ENCODE data around the gene GUCA1A. TPM values are rescaled to one million over a fixed set of nuclear protein-coding genes. Genes with fewer than 3 reads are reported as not detected.

GUCA1A gene
- not detected in 2 replicates for total RNA-seq

GRCh38 chr6:42173101-42173500 is at the start of gene GUCA1A:
GUCA1A (plus strand) TSS chr6:42173364; CDS start chr6:42173614, 250 bp downstream.

DNA sequence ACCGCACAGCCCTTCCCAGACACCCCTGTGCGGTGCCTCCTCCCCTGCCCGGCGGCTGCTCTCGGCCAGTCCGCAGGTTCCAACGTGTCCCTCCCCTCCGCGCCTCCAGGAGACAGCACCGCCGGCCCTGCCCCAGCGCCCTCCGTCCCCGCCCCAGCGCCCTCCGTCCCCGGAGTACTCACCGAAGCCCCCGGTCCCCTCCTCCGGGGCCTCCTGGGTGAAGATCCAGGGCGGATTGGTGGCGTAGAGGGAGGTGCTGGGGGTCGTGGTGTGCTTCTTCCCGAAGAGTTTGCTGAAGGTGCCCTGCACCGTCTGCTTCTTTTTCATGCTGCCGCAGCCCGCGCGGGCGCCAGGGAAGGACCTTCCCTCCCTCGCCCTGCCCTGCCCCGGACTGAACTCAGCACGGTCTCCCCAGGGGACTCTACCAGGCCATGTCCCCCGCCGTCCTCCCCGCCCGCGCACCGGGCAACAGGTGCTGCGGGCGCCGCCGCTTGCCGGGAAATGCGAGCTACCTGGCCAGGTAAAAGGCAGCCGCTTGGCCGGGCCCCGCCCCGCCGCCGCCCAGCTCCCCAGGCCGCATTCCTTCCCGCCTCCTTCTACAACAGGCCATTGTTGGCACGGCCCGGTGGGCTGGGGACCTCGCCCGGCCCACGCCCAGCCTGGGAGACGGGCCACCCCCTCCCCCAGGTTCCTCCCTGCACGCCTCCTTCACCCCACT is 30.9 kb upstream of the GUCA1A start, which contains the start of gene C6orf132:
C6orf132 (minus strand) TSS at position 503 of the 718 bp plus-strand sequence; CDS start at position 327, 176 bp downstream.

DNA sequence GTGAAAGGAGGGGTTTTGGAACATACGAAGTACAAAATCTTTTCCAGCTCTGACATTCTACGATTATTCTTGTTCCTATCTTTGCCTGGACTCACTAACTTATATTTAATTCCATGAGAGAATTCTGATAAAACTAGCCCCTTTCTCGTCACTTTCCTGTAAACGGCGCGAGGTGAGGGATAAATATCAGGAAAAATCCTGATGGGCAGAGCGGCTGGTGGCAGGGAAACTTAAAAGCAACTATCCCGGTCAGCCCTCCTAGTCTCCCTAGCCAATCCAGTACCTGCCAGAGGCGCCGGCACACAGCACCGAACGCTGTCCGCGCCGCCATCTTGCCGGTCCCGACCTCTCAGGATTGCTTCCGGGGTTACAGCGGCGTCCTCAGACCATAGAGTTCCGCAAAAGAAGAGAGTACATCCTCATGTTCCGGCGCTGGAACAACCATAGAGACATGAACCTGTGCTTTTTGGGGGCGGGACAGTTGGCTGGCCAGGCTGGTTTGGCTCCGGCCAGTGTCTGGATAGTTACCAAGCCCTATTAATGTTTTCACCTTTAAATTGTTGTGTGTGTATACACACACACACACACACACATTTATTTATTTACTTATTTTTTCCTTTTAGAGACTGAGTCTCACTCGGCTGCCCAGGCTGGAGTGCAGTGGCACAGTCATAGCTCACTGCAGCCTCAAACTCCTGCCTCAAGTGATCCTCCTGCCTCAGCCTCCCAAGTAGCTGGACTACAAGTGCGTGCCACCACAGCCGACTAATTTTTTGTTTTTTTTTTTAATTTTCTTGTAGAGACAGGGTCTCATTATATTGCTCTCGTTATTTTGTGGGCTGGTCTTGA is 44.6 kb downstream of the GUCA1A start, which contains the start of gene MRPS10:
MRPS10 (minus strand) TSS at position 343 of the 849 bp plus-strand sequence; CDS start at position 331, 12 bp downstream.

Other genes starting within 250 kb of the GUCA1A start
- 55.7 and 85.3 TPM in 2 replicates for gene CCND3, start 231.6 kb upstream of the GUCA1A start, total RNA-seq
- gene TAF8, start 122.8 kb upstream of the GUCA1A start, total RNA-seq = 22.9 and 28.6 TPM in 2 replicates
- 0.38 and 0.65 TPM in 2 replicates for gene C6orf132, start 30.7 kb upstream of the GUCA1A start, total RNA-seq
- 0.38 TPM in 1 of 2 replicates, not detected in the other for gene GUCA1B, start 21.6 kb downstream of the GUCA1A start, total RNA-seq
- 37.2 and 48.9 TPM in 2 replicates for gene MRPS10, start 44.5 kb downstream of the GUCA1A start, total RNA-seq

Data from vein endothelial cell (primary cell).